Inflammatory macrophage treated with lipopolysaccharide for 1 hour (primary cell): ENCODE data around the gene KLHL40.

Experiments used
- DNase-seq, 2 donors: peaks; one replicate each; pipeline ENCODE4 v3.0.0-alpha.2; 2020 to 2022

Gene KLHL40

GRCh38 chr3:42685363-42685881, at the start of gene KLHL40:
KLHL40 (plus strand) TSS chr3:42685537; CDS start chr3:42685619, 82 bp downstream.
- no peak for DNase-seq

GRCh38 chr3:42637001-42637400, 48.3 kb upstream of the KLHL40 start:
- DNase-seq, result no peak

- DNase-seq, result no peak
Measured at GRCh38 chr3:42638339-42638842, 46.9 kb upstream of the KLHL40 start.

- DNase-seq, result no peak
Measured at GRCh38 chr3:42639192-42639591, 46.1 kb upstream of the KLHL40 start.

GRCh38 chr3:42640129-42640528, 45.2 kb upstream of the KLHL40 start:
- no peak for DNase-seq

- no peak for DNase-seq
Measured at GRCh38 chr3:42640771-42641370, 44.5 kb upstream of the KLHL40 start.

GRCh38 chr3:42647821-42648459, 37.4 kb upstream of the KLHL40 start:
- DNase-seq, result no peak

- DNase-seq, result no peak
Measured at GRCh38 chr3:42649006-42649405, 36.3 kb upstream of the KLHL40 start.

- no peak for DNase-seq
Measured at GRCh38 chr3:42649783-42650182, 35.6 kb upstream of the KLHL40 start.

GRCh38 chr3:42651248-42652091, 33.9 kb upstream of the KLHL40 start:
- no peak for DNase-seq

- no peak for DNase-seq
Measured at GRCh38 chr3:42652251-42652610, 33.1 kb upstream of the KLHL40 start.

- peak; percentile 63 to 76 for DNase-seq
Measured at GRCh38 chr3:42652611-42653302, 32.6 kb upstream of the KLHL40 start.

- DNase-seq, result no peak
Measured at GRCh38 chr3:42653303-42653559, 32.1 kb upstream of the KLHL40 start.

GRCh38 chr3:42653560-42654330, 31.6 kb upstream of the KLHL40 start, which contains the start of gene ZBTB47:
ZBTB47 (plus strand) TSS chr3:42653697; CDS start chr3:42658356, 4,659 bp downstream.
- peak; percentile 49 to 61 for DNase-seq

- DNase-seq, result peak; percentile 19 to 24
Measured at GRCh38 chr3:42654331-42655201, 30.8 kb upstream of the KLHL40 start.

- DNase-seq, result no peak
Measured at GRCh38 chr3:42655331-42655888, 29.9 kb upstream of the KLHL40 start.

GRCh38 chr3:42655980-42656679, 29.2 kb upstream of the KLHL40 start:
- DNase-seq, result no peak

GRCh38 chr3:42656680-42657610, 28.4 kb upstream of the KLHL40 start:
- no peak for DNase-seq

- DNase-seq, result no peak
Measured at GRCh38 chr3:42657675-42658074, 27.7 kb upstream of the KLHL40 start.
